ENCODE data around the gene GMPPA. TPM values are rescaled to one million over a fixed set of nuclear protein-coding genes. Genes with fewer than 3 reads are reported as not detected.

GMPPA gene
- total RNA-seq, 1 experiment from 2014 or later = 51.9 TPM

GRCh38 chr2:219484343-219485200 is 14.1 kb upstream of the GMPPA start (continued):
- TF ChIP-seq ATF6 (CRISPR knock-in tag; IDR thresholded peaks at IDR 0.05) (no peak), SP1 (CRISPR knock-in tag; conservative IDR thresholded peaks at IDR 0.05) (peak; percentile 59; the same call in 1 of the 2 replicates), CBFB (CRISPR knock-in tag; IDR thresholded peaks at IDR 0.05; ENCODE audit: low read depth) (no peak), NFE2L1 (CRISPR knock-in tag; IDR thresholded peaks at IDR 0.05) (peak; percentile 71; the same call in 1 of the 2 replicates), ATF1 (CRISPR knock-in tag; IDR thresholded peaks at IDR 0.05) (0 out of 2 replicates have a peak, but pooled peaks have one; percentile 42), ATF2 (CRISPR knock-in tag; IDR thresholded peaks at IDR 0.05; ENCODE audit: borderline replicate concordance, low read depth) (0 out of 2 replicates have a peak, but pooled peaks have one; percentile 5)

- TF ChIP-seq ZNF396 (CRISPR knock-in tag; IDR thresholded peaks at IDR 0.05; ENCODE audit: borderline replicate concordance) (no peak), ZMAT4 (CRISPR knock-in tag; IDR thresholded peaks at IDR 0.05) (no peak), ZNF317 (CRISPR knock-in tag; IDR thresholded peaks at IDR 0.05; ENCODE audit: borderline replicate concordance, low read depth) (no peak), PRDM15 (CRISPR knock-in tag; IDR thresholded peaks at IDR 0.05) (no peak), ZNF425 (CRISPR knock-in tag; conservative IDR thresholded peaks at IDR 0.05) (no peak), USF1 (CRISPR knock-in tag; IDR thresholded peaks at IDR 0.05) (no peak), NFE2L1 (CRISPR knock-in tag; IDR thresholded peaks at IDR 0.05) (no peak), E2F1 (CRISPR knock-in tag; IDR thresholded peaks at IDR 0.05) (no peak), GRHL2 (CRISPR knock-in tag; IDR thresholded peaks at IDR 0.05; ENCODE audit: insufficient replicate concordance, severe bottlenecking) (no peak), MXD4 (CRISPR knock-in tag; IDR thresholded peaks at IDR 0.05; ENCODE audit: borderline replicate concordance) (no peak), ATF3 (CRISPR knock-in tag; conservative IDR thresholded peaks at IDR 0.05) (no peak), SMAD3 (CRISPR knock-in tag; IDR thresholded peaks at IDR 0.05; ENCODE audit: borderline replicate concordance) (no peak), ZNF232 (CRISPR knock-in tag; IDR thresholded peaks at IDR 0.05) (no peak), NFATC4 (CRISPR knock-in tag; IDR thresholded peaks at IDR 0.05) (no peak), PREB (CRISPR knock-in tag; IDR thresholded peaks at IDR 0.05; ENCODE audit: borderline replicate concordance) (no peak)
- Mint-ChIP-seq H3K9me3 (no peaks in the 10 kb centered on the region), H3K27ac (no peak overlapping the region), H3K4me1 (peaks cover 35% of the 10 kb centered on the region), H3K4me3 (peak overlapping the region; percentile 50), H3K27me3 (ENCODE audit: low read depth) (peaks cover 32% of the 10 kb centered on the region), H3K36me3 (no peaks in the 10 kb centered on the region)
- POLR2A ChIA-PET = interaction anchor here (1.4 kb wide), 1 partner anchor 92 kb away, joined by 3 read pairs; no protein-coding TSS in a partner anchor
- no peak for ATAC-seq
- DNase-seq (ENCODE audit: low spot score) = no peak
- CTCF ChIA-PET = interaction anchor here (0.7 to 35.9 kb wide), 14 partner anchors 10 to 97 kb away, joined by 3 to 2316 read pairs (median 12); partner anchors contain the start of genes ASIC4, CHPF, DNPEP and GMPPA
These were observed 13.5 kb upstream of the GMPPA start for GRCh38 chr2:219485201-219485580.
